Dedifferentiated amniotic fluid mesenchymal stem cell (primary cell): ENCODE results near the gene UROS.

Experiments used
- DNase-seq: peaks from one replicate; pipeline ENCODE4 v3.0.0-alpha.2; 2016; ENCODE audit errors: extremely low spot score

The UROS gene

DNA sequence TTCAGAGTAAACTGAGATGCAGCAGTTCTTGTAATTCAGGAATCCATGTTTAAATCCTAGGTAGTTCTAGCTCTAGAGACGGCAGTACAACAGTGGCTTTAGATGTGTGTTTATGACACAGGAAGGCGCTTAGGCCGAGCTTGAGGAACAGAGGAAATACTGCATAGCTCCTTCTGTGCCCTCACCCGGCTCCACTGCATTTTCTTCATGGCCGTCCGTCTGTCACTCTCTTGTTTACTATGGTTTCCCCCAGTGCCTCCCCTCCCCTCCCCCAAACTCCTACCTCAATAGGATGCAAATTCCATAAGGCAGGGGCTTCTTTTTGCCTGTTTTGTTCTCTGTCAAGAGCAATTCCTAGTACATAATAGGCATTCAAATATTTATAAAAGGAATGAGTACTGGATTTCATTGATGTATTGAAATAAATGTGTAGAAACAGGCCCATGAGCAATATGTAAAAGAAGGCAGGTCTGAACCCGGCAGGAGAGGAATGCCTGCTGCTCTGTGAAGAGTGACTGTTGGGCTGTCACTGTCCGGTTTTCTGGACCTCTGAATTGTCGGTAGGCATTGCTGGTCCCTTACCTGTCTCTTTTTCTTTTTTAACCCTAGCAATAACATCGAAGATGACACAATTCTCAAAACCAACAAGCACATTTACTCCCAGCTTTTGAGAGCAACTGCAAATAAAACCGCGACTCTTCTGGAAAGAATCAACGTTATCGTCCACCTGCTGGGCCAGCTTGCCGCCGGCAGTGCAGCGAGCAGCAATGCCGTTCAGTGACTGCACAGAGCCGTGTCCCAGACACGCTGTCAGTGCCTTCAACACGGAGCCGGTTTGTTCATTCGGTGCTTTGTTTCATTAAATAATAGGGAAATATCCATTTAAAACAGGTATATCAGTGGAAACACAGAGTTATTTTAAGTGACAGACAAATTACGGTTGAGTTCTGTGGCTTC, 60.1 kb downstream of the UROS start:
- no peak for DNase-seq

DNA sequence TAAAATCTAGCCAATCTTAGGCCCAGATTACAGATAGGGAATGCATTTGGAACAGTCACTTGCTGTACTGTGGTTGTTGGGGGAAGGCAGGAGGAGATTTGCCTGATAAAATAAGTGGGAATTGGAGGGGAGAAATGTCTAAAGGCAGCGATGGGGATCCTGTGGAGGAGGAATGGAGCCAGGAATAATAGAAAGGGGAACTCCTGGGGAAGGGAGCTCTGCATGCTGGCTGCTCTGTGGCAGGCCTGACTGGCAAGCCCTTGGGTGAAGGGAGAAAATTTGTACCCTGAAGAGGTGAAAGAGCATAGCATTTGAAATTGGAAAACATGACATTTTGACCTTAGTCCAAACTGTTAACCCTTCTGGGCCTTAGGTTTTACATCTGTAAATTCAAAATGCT, 61.1 kb downstream of the UROS start:
- DNase-seq = no peak

DNA sequence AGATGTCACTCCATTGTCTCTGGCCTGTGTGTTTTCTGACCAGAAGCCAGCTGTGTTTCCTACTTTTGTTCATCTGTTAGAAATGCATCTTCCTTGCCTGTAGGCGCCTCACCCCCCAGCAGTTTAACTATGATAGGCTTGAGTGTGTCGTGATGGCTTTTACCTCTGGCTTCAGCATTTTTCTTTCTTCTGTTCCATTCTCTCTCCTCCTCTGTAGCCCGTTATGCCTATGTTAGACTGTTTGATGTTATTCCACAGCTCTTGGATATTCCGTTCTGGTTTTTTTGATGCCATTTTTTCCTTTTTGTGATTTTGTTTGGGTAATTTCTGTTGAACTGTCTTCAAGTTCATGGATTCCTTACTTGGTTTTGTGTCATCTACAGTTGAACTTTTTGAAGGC, 65.3 kb downstream of the UROS start:
- DNase-seq = no peak

DNA sequence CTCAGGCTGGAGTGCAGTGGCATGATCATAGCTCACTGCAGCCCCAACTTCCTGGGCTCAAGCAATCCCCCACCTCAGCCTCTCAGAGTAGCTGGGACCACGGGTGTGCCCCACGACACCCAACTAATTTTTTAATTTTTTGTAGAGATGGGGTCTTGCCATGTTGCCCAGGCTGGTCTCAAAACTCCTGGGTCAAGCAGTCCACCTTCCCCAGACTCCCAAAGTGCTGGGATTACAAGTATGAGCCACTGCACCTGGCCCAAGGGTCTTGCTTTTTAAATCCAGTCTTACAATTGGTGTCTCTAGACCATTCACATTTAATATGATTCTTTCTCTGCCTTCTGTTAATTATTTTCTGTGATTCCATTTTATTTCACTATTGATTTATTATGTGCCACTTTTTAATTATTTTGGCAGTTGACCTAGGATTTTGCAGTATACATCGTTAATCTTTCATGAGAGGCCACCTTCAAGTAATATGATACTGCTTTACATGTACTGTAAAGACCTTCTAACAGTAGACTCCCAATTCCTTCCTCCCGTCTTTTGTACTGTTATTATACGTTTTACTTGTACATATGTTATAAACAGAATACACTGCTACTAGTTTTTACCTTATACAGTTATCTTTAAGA, 66.1 kb downstream of the UROS start:
- no peak for DNase-seq

DNA sequence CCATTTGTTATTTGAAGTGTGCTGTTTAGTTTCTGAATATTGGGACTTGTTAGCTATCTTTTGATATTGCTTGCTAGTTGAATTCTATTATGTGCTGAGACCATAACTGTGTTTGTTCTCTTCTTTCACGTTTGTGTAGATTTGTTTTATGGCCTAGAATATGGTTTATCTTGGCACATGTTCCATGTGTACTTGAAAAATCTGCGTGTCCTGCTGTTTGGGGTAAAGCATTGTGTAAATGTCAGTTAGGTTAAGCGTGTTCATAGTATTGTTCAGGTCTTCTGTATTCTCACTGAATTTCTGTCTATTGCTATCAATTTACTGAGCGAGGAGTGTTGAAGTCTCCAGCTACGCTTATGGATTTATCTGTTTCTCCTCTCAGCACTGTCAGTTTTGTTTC, 66.9 kb downstream of the UROS start:
- DNase-seq = no peak

DNA sequence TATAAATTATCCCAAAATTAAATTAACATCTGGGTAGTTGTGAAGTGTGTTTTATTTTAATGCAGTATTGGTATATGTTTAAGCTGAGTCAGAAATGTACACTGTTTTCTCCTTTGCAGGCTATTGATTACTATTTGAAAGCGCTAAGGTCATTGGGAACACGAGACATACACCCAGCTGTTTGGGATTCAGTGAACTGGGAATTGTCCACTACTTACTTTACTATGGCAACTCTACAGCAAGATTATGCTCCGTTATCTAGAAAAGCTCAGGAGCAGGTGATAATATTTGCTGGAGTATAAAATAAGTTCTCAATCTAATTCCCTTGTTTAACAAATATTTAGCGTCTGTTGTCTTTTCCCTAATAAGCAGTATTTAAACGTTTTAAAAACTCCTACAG, 75.6 kb downstream of the UROS start:
- no peak for DNase-seq

DNA sequence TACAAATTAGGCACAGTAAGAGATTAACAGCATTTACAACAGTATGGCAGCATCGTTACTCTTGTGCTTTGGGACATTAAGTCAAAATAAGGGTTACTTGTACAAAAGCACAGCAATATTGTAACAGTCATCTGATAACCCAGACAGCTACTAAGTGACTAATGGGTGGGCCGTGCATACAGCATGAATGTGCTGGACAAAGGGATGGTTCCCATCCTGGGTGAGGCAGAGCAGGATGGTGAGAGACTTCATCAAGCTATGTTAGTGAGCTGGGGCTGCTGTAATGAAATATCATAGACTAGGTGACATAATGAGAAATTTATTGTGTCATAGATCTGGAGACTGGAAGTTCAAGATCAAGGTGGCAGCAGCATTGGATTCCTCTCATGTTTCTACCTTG, 78.1 kb downstream of the UROS start:
- DNase-seq = no peak

DNA sequence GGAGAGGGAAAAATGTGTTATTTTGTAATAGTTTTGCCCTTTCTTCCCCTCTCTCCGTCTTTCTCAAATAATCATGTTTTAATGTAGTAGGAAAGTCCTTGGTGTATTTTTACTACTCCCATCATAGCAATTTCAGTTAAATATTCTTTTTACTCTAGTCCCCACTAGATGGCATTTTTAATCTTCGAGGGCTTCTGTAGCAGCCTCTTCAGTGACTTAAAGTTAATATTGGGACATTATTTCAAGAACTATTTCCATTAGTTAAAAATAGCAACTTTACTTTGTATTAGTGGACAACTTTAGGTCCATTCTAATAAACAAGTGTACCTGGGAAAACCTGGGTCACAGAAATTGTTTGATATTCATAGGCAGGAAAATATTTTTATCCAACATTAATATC, 80.6 kb downstream of the UROS start:
- no peak for DNase-seq

DNA sequence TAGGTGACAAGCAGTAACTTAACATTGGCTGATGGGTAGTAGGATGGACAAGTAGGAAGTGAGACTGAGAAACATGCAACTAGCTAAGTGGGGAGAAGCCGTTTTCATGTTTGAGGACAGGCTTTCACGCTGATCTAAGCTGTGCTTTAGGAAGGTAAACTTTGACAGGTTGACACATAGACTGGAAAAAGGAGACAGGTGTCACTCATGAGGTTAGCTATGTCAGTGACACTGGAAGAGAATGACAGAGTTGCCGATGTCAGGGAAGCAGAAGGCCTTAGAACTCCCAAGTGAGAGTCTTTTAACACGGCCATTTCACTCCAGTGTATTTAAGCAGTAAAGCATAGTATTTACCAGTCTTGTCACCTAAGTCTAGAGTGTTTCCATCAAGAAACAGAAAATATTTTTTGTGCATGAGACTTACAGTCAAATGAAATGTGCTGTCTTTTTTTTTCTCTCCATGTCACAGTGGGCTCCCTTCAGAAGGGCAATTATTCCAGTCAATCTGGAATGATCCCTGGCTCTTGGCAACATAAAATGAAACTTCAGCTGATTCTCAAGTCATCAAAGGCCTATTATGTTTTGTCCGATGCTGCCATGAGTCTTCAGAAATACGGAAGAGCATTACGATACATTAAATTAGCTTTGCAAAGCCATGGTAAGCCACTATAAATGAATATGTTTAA, 82.9 kb downstream of the UROS start:
- no peak for DNase-seq
